HG03378 (cell line): Measurements from ENCODE around the gene ZNF804A.

Source experiments
- ATAC-seq: cut with Tn5 transposase; IDR thresholded peaks from one replicate; pipeline ENCODE4 v1.9.1; 2021; ENCODE audit warnings: mild to moderate bottlenecking, moderate library complexity; ENCODE audit not compliant: unreplicated experiment

ZNF804A gene

DNA sequence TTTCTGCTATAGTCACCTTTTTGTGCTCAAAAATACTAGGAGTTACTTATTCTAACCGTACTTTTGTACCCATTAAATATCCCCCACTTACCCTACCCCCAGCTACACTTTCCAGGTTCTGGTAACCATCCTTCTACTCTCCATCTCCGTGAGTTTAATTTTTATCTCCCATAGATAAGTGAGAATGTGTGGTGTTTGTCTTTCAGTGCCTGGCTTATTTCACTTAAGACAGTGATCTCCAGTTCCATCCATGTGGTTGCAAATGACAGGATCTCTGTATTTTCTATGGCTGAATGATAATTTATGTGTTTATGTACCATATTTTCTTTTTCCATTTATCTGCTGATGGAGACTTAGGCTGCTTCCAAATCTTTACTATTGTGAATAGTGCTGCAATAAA lies 323.3 kb downstream of the ZNF804A start:
- ATAC-seq = no peak

DNA sequence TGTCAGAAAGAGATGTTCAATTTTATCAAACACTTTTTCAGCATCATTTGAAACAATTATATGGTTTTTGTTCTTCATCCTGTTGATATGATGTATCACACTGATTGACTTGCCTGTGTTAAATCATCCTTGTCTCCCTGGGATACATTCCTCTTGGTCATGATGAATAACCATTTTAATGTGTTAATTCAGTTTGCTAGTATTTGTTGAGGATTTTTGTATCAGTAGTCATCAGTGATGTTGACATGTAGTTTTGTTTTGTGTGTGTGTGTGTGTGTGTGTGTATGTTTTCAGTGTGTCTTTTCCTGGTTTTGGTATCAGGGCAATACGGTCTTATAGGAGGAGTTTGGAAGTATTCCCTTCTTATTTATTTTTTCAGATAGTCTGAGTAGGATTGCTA lies 325.4 kb downstream of the ZNF804A start:
- no peak for ATAC-seq

DNA sequence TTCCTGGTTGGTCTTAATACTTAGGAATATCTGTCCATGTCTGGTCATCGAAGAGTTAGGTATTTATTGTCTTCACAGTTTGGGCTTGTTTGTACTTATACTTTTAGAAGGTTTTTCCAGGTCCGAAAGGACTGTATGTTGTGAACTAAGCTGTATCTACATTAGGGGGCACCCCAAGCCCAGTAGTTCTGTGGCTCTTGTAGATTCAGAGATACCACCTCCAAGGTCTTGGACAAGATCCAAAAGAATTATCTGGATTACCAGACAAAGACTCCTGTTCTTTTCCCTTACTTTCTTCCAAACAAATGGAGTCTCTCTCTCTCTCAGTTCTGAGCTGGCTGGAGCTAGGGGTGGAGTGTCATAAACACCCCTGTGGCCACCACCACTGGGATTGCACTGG lies 328.7 kb downstream of the ZNF804A start:
- ATAC-seq = no peak

DNA sequence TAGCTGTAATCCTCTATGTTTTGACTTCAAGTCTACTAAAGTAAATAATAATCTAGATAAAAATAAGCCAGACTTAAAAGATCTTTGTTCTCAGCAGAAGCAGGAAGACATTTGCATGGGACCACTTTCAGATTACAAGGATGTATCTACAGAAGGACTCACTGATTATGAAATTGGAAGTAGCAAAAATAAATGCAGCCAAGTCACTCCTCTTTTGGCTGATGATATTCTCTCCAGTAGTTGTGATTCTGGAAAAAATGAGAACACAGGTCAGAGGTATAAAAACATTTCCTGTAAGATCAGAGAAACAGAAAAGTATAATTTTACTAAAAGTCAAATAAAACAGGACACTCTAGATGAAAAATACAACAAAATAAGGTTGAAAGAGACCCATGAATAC lies 338.4 kb downstream of the ZNF804A start:
- ATAC-seq = no peak

DNA sequence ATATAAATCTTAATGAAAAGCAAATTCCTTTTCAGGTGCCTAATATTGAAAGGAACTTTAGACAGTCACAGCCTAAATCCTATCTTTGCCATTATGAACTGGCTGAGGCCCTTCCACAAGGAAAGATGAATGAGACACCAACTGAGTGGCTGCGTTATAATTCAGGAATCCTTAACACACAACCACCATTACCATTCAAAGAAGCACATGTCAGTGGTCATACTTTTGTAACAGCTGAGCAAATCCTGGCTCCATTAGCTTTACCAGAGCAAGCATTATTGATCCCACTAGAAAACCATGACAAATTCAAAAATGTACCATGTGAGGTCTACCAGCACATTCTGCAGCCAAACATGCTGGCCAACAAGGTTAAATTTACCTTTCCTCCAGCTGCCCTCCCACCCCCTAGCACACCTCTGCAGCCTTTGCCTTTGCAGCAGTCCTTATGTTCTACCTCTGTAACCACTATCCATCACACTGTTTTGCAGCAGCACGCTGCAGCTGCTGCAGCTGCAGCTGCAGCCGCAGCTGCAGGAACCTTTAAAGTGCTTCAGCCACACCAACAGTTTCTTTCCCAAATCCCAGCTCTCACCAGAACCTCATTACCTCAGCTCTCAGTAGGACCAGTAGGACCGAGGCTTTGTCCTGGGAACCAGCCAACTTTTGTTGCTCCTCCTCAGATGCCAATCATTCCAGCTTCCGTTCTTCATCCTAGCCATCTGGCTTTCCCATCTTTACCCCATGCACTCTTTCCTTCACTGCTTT lies 340.1 kb downstream of the ZNF804A start:
- ATAC-seq = no peak

DNA sequence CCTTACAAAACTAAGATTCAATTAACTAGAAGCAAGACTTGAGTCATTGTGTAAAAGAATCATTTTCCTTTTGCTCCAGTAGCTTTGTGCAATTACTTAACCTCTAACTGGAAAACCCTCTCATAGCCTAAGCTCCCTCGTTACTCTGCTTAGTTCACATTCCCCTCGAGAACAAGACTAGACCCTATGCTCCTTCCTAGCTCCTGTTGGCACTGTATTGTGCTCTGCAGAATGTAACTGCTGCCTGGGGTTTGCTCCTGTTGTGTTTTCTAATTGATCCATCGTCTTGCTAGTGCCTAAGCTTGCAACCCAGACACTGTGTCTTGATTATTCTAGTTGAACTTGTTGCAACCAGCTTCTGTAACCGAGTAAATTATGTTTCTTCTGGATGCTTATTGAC lies 347.0 kb downstream of the ZNF804A start:
- ATAC-seq = no peak

DNA sequence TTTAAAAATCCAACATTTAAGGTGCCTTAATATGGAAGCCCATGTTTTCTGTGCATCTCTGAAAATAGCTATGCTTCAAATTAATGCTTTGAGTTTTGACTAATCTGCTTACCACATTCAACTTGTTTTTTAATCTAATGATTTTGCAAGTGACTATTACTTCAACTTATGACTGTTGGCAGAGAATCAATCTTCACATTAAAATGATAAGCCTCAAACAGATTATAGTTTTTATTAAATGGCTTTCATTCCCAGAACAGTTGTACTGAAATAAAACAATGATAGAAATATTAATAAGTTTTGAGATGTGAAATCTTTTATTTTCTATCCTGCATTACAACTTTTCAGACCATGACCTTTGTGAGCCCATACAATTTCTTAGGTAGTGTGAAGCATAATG lies 347.5 kb downstream of the ZNF804A start:
- no peak for ATAC-seq

DNA sequence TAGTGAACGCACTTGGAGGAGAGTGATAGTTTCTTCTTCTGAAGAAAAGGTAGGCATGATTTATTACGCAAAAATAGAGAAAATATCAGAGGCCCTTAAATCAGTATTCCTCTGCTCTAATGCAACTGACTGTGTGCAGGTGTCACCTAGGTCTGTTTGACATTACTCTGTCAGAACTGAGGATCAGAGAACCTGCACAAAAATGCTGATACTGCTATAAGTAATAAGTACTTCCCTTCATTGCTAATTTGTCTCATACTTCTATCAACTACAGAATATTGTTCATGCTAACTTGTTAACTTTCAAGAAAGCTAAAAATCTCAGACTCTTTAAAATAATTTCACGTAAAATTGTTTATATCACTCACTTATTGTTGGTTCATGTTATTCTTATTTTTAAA lies 358.5 kb downstream of the ZNF804A start:
- ATAC-seq = no peak

DNA sequence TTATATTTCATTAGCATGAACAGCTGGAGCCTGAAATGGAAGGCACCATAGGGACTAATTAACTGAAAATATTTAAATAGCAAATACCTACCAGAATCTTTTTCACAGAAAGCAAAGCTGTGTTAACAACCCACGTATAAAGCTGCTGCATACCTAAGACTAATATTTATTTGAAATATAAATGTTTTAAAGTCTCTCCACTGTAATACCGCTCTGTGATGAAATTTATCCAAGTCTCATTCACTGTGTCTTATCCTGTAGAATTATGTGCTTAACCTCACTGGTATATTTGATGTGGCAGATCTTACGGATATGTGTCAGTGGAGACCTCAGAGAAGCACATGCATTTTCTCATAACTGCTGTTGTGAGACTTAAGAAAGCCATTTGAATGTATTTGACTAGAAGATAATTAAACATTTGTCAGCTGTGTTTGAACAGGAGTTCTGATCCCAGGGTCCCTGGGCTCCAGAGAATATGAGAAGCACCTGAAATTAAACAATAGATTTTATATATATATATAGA lies 373.3 kb downstream of the ZNF804A start:
- no peak for ATAC-seq
